Endothelial cell (in vitro differentiated cells): Measurements from ENCODE around the gene CCNG2. TPM values are rescaled to one million over a fixed set of nuclear protein-coding genes. Genes with fewer than 3 reads are reported as not detected.

Source experiments
- DNase-seq: peaks from one replicate; pipeline ENCODE4 v3.0.0; 2021; ENCODE audit warnings: low spot score
- H3K27ac Mint-ChIP-seq: one replicate; pipeline ENCODE4 v1.8.0; 2021; ENCODE audit warnings: mixed read lengths, inconsistent platforms; ENCODE audit not compliant: unreplicated experiment
- H3K27me3 Mint-ChIP-seq: one replicate; pipeline ENCODE4 v1.8.0; 2021; ENCODE audit warnings: mild to moderate bottlenecking, moderate library complexity, mixed read lengths, inconsistent platforms; ENCODE audit not compliant: unreplicated experiment
- H3K36me3 Mint-ChIP-seq: one replicate; pipeline ENCODE4 v1.8.0; 2021; ENCODE audit warnings: mild to moderate bottlenecking, low read depth, mixed read lengths, inconsistent platforms; ENCODE audit not compliant: unreplicated experiment
- H3K4me1 Mint-ChIP-seq: one replicate; pipeline ENCODE4 v1.8.0; 2021; ENCODE audit warnings: mild to moderate bottlenecking, mixed read lengths, inconsistent platforms; ENCODE audit not compliant: unreplicated experiment
- H3K4me3 Mint-ChIP-seq: one replicate; pipeline ENCODE4 v1.8.0; 2021; ENCODE audit warnings: mild to moderate bottlenecking, mixed read lengths, inconsistent platforms; ENCODE audit not compliant: unreplicated experiment
- H3K9me3 Mint-ChIP-seq: one replicate; pipeline ENCODE4 v1.8.0; 2021; ENCODE audit warnings: mixed read lengths, inconsistent platforms; ENCODE audit not compliant: unreplicated experiment
- total RNA-seq: library from RNA; stranded (reverse); fragmentation: NEBNext Ultra II Directional; extraction: Animal tissue kit (Norgen Biotek cat#: 25700); gene quantifications from one replicate; pipeline ENCODE4 v1.2.1, GENCODE V29; 2021; ENCODE audit not compliant: unreplicated experiment
- TF ChIP-seq, protein P1 (sequence below): fragments of 200-600 bp; sonication (generic); IDR thresholded peaks from one replicate; pipeline ENCODE4 v1.5.0; 2021; ENCODE audit warnings: antibody characterized with exemption; ENCODE audit not compliant: unreplicated experiment

Gene CCNG2
- total RNA-seq, 1 donor from 2014 or later = 67.0 TPM

DNA sequence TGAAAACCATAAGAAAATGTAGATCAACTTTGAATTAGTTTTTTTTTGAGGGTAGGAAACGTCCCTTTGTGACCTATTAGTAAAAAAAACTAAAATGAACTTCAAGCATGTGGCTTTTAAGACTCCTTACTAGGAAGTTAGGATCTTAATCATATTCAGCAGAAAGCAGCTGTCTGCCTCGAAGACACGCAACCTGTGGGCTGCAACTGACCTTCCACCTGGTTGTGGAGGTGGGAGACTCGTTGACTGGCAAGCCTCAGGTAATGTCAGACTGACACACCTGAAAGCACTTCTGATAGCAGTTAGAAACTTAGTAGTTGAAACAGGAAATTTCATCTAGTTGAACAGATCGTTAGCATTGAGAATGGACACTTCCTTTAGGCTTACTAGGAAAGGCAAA, 37.4 kb downstream of the CCNG2 start:
- Mint-ChIP-seq H3K27me3 (no peaks in the 10 kb centered on the region), H3K9me3 (no peaks in the 10 kb centered on the region), H3K4me1 (peaks cover 10% of the 10 kb centered on the region), H3K4me3 (no peak overlapping the region), H3K27ac (no peak overlapping the region), H3K36me3 (no peaks in the 10 kb centered on the region)
- TF ChIP-seq, protein P1, sequence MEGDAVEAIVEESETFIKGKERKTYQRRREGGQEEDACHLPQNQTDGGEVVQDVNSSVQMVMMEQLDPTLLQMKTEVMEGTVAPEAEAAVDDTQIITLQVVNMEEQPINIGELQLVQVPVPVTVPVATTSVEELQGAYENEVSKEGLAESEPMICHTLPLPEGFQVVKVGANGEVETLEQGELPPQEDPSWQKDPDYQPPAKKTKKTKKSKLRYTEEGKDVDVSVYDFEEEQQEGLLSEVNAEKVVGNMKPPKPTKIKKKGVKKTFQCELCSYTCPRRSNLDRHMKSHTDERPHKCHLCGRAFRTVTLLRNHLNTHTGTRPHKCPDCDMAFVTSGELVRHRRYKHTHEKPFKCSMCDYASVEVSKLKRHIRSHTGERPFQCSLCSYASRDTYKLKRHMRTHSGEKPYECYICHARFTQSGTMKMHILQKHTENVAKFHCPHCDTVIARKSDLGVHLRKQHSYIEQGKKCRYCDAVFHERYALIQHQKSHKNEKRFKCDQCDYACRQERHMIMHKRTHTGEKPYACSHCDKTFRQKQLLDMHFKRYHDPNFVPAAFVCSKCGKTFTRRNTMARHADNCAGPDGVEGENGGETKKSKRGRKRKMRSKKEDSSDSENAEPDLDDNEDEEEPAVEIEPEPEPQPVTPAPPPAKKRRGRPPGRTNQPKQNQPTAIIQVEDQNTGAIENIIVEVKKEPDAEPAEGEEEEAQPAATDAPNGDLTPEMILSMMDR = no peak
- no peak for DNase-seq

- Mint-ChIP-seq H3K9me3 (no peaks in the 10 kb centered on the region), H3K27ac (no peak overlapping the region), H3K4me1 (peaks cover 8% of the 10 kb centered on the region), H3K27me3 (no peaks in the 10 kb centered on the region), H3K4me3 (no peak overlapping the region), H3K36me3 (no peaks in the 10 kb centered on the region)
- no peak for DNase-seq
- TF ChIP-seq, protein P1 = no peak
Observed at GRCh38 chr4:77194989-77195388, 38.0 kb downstream of the CCNG2 start.

DNA sequence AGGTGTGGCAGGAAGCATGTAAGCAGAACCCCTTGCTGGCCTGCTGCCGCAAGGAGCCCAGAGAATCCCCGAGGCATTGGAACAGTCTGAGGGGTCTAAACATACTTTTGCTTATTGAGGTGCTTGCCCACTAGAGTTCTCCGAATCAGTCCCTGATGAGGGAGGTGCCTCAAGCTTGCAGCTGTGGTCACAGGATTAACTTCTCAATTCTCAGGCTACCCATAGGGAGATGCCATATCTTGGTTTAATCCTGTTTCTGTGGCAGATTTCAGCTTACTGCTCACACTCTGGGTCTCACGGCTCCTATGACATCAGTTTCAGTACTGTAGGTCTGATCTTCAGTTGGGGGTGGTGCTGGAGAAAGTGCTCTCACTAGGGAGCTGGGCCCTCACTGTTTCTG, 39.9 kb downstream of the CCNG2 start:
- TF ChIP-seq, protein P1 = no peak
- H3K27me3 Mint-ChIP-seq = no peaks in the 10 kb centered on the region
- no peak overlapping the region for H3K4me3 Mint-ChIP-seq

GRCh38 chr4:77197361-77197760, 40.4 kb downstream of the CCNG2 start:
- no peak overlapping the region for H3K27ac Mint-ChIP-seq

More for the DNA sequence above, 39.9 kb downstream of the CCNG2 start:
- Mint-ChIP-seq H3K27ac (no peak overlapping the region), H3K9me3 (no peaks in the 10 kb centered on the region), H3K4me1 (peaks cover 4% of the 10 kb centered on the region), H3K36me3 (no peaks in the 10 kb centered on the region)
- no peak for DNase-seq

GRCh38 chr4:77197831-77198230, 40.8 kb downstream of the CCNG2 start:
- H3K9me3 Mint-ChIP-seq = no peaks in the 10 kb centered on the region
- H3K4me1 Mint-ChIP-seq = peaks cover 9% of the 10 kb centered on the region
- no peaks in the 10 kb centered on the region for H3K27me3 Mint-ChIP-seq
- DNase-seq = no peak
- no peaks in the 10 kb centered on the region for H3K36me3 Mint-ChIP-seq
- no peak overlapping the region for H3K27ac Mint-ChIP-seq
- TF ChIP-seq, protein P1 = no peak
- H3K4me3 Mint-ChIP-seq = no peak overlapping the region

More at GRCh38 chr4:77197361-77197760, 40.4 kb downstream of the CCNG2 start:
- H3K4me1 Mint-ChIP-seq = peaks cover 6% of the 10 kb centered on the region
- H3K4me3 Mint-ChIP-seq = no peak overlapping the region
- no peaks in the 10 kb centered on the region for H3K27me3 Mint-ChIP-seq
- no peaks in the 10 kb centered on the region for H3K9me3 Mint-ChIP-seq
- DNase-seq = no peak
- H3K36me3 Mint-ChIP-seq = no peaks in the 10 kb centered on the region
- TF ChIP-seq, protein P1 = no peak
